Measurements from ENCODE around the gene PIP5KL1.

Gene PIP5KL1

DNA sequence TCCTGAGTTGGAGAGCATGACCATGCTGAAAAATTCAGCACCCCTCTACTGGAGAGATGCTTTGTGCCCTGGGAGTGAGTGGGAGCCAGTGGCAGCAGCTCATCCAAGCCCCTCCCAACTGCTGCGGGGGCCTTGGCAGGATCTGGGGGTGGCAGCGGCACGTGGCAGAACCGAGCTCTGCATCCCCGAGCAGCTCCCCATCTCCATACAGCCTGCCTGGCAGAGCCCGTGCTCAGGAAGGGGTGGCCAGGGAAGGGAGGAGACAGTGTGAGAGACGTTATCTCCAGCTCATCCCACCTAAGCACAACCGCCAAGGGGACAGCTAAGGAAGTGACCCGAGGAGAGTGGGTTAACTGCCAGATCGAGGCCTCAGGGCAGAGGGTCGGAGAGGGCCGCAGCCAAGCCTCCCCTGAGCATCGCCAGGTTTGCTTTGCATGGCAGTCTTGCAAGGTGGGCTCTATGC lies 24.3 kb upstream of the PIP5KL1 start:
- no peak overlapping the region for H3K9ac ChIP-seq (ENCODE audit: low read length)
- no peak overlapping the region for H3K27ac ChIP-seq (ENCODE audit: low read depth, low read length)
- H3K4me3 ChIP-seq (ENCODE audit: low read depth, low read length), result no peak overlapping the region

DNA sequence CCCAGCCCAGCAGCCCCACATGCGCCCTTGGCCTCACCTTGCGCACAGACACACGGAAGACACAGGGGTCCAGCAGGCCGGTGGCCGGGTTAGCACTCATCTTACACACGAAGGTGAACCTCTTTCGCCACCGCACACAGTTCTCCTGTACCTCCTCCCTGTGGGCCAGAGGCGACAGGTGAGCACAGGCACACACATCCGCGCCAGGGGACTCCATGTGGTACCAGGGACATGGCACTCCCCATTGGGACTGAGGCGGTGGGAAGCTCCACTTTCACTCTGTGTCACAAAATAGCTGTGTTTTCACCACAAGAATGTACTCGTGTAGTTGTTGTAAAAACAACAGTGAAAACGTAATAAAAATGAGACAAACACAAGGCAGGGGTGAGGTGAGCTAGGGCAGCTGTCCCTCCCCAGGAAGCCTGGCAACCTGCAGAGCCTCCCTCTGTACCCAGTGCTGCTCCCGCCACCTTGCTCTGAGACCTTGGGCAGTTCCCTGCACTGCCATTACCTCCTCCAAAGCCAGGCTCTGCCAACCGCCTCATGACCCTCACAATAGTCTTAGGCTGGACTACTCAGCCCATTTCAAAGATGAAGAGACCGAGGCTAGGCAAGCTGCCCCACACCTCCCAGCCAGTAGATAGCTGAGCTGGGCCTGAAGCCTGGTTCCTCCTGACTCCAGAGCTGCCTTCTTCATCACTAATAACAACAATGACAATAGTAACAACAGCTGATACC lies 23.4 kb upstream of the PIP5KL1 start:
- H3K27me3 ChIP-seq (ENCODE audit: control insufficient read depth, insufficient read depth, low read length), result no peaks in the 10 kb centered on the region
- no peak overlapping the region for H3K4me3 ChIP-seq (ENCODE audit: low read depth, low read length)
- H3K27ac ChIP-seq (ENCODE audit: low read depth, low read length), result no peak overlapping the region
- H3K9ac ChIP-seq (ENCODE audit: low read length), result peak overlapping the region; percentile 25
- no peaks in the 10 kb centered on the region for H3K9me3 ChIP-seq (ENCODE audit: control insufficient read depth, insufficient read depth, low read depth, low read length)
- H3K4me1 ChIP-seq (ENCODE audit: control insufficient read depth, insufficient read depth, low read length), result peaks cover 13% of the 10 kb centered on the region
- no peaks in the 10 kb centered on the region for H3K36me3 ChIP-seq (ENCODE audit: control insufficient read depth, insufficient read depth, low read length)

More for the DNA sequence above, 24.3 kb upstream of the PIP5KL1 start:
- no peaks in the 10 kb centered on the region for H3K36me3 ChIP-seq (ENCODE audit: control insufficient read depth, insufficient read depth, low read length)
- no peaks in the 10 kb centered on the region for H3K9me3 ChIP-seq (ENCODE audit: control insufficient read depth, insufficient read depth, low read depth, low read length)
- H3K4me1 ChIP-seq (ENCODE audit: control insufficient read depth, insufficient read depth, low read length), result peaks cover 13% of the 10 kb centered on the region
- H3K27me3 ChIP-seq (ENCODE audit: control insufficient read depth, insufficient read depth, low read length), result no peaks in the 10 kb centered on the region

DNA sequence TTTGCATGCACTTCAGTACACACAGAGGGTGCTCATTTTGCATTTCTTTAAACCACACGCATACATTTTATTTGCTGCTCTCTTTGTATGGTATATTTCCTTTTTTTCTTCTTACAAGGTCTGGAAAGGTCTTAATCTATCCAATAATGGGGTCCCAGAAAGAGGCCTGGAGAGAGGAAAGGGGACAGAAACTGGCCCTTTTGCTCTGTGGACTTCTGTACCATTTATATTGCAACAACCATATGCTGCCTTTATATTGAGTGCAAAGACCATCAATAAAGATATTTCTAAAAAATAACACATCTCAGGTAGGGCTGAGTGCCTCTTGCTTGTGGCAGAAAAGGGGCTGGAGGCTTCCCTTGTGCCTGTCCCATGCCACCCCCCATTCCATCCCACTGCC lies 22.6 kb upstream of the PIP5KL1 start:
- no peaks in the 10 kb centered on the region for H3K9me3 ChIP-seq (ENCODE audit: control insufficient read depth, insufficient read depth, low read depth, low read length)
- H3K27me3 ChIP-seq (ENCODE audit: control insufficient read depth, insufficient read depth, low read length), result no peaks in the 10 kb centered on the region
- no peak overlapping the region for H3K9ac ChIP-seq (ENCODE audit: low read length)
- peaks cover 13% of the 10 kb centered on the region for H3K4me1 ChIP-seq (ENCODE audit: control insufficient read depth, insufficient read depth, low read length)
- H3K27ac ChIP-seq (ENCODE audit: low read depth, low read length), result no peak overlapping the region
- H3K4me3 ChIP-seq (ENCODE audit: low read depth, low read length), result no peak overlapping the region
- H3K36me3 ChIP-seq (ENCODE audit: control insufficient read depth, insufficient read depth, low read length), result peaks cover 7% of the 10 kb centered on the region

DNA sequence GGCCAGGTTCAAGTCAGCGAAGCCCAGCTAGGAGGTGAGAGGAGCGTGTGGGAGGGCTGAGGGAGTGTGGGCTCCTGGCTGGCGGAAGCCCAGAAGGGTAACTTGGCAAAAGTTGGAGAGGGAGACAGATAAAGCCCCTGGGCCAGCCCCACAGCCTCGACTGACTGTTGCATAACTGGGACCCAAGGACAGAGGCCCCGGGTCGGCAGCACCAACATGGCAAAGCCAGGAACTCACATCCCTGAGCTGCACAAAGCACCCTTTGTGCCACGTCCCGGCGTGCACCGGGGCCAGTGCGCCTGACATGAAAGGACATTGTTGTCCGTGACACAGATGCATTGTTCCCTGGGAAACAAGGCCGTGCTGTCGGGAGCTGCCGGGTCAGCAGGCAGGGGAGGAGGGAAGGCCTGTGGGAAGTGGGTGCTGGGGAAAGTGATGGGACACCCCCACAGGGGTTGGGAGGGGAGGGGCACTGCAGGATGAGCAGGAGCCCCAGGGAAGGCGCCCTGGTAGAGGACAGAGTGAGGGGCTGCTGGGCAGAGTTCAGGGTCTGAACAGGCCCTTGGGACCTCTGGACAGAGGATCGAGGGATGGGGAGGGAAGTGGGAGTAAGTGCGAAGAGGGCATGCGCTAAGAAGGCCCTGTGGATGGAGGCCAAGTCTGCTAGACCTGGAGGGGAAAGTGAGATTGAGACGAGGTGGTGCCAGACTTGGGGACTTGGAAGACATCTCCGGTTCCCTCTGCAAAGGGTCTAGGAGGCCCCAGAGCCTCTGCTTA lies 20.1 kb upstream of the PIP5KL1 start:
- H3K27ac ChIP-seq (ENCODE audit: low read depth, low read length), result no peak overlapping the region
- H3K27me3 ChIP-seq (ENCODE audit: control insufficient read depth, insufficient read depth, low read length), result no peaks in the 10 kb centered on the region
- no peaks in the 10 kb centered on the region for H3K9me3 ChIP-seq (ENCODE audit: control insufficient read depth, insufficient read depth, low read depth, low read length)
- peaks cover 9% of the 10 kb centered on the region for H3K4me1 ChIP-seq (ENCODE audit: control insufficient read depth, insufficient read depth, low read length)
- no peak overlapping the region for H3K4me3 ChIP-seq (ENCODE audit: low read depth, low read length)
- H3K9ac ChIP-seq (ENCODE audit: low read length), result no peak overlapping the region
- H3K36me3 ChIP-seq (ENCODE audit: control insufficient read depth, insufficient read depth, low read length), result peaks cover 13% of the 10 kb centered on the region

DNA sequence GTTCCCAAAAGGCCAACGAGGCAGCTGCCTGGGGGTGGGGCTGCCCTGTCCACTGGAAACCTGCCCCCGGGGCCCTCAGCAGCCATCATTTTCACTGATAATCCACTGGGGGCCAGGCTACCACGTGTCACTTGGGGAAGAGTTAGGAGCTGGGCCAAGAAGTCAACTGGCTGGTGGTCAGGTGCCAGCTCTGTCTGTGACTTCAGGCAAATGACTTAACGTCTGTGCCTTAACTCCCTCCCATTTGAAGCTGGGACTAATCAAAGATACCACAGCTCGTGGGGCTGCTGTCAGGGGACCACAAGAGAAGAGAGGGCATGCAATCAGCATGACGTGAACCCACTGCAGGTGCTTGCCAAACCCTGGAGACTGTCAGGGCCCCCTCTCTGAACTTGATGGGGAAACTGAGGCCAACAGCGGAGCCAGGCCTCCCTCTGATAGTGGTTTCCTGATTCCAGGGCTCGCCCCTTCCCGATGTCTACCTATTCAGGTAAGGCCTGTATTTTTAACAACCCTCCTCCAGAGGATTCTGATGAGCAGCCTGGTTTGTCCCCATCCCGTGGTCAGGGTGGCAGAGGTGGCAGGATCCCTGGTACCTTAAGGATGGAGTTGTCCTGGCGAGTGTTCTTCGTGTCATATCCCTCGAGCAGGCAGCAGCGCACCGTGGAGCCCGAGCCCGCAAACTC lies 19.4 kb upstream of the PIP5KL1 start:
- H3K27me3 ChIP-seq (ENCODE audit: control insufficient read depth, insufficient read depth, low read length), result no peaks in the 10 kb centered on the region
- H3K27ac ChIP-seq (ENCODE audit: low read depth, low read length), result no peak overlapping the region

DNA sequence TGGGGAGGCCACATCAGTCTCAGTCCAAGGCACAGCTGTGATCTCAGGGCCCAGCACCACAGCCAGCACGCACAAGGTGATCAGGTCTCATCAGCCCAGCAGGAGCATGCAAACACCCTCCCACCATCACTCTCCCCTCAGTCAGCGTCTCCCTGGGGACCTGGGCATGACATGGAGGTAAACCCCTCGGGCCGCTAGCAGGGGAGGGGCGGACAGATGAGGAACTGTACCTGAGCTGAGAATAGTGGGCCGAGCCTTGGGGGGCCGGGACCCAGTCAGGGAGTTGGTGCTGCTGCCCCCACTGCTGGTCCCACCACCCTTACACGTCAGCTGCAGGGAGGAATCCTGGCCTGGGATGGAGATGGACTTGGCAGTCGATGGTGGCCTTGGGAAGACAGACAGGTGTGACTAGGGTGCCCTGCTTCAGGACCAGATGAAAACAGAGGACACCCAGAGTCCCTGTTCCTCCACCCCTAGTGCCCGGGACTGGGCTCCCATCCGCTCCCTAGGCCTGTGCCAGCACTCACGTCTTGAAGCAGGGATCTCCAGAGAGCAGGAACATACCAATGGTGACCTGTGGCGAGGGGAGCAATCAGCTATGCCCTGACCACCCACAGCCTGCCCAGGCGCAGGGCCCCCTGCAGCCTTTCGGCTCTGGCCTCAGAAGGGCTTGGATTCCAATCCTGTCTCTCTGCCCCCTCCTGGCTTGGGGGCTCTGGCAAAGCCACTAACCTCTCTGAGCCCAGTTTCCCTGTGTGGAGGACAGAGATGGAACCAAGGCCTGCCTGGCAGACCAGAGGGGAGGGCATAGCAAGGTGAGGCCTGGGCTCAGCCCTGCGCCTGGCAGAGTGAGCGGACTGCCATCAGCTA lies 17.5 kb upstream of the PIP5KL1 start:
- Histone ChIP-seq H3K4me1 (ENCODE audit: control insufficient read depth, insufficient read depth, low read length) (peaks cover 3% of the 10 kb centered on the region), H3K9me3 (ENCODE audit: control insufficient read depth, insufficient read depth, low read depth, low read length) (no peaks in the 10 kb centered on the region), H3K4me3 (ENCODE audit: low read depth, low read length) (no peak overlapping the region), H3K9ac (ENCODE audit: low read length) (no peak overlapping the region), H3K27ac (ENCODE audit: low read depth, low read length) (peak overlapping the region; percentile 6; the same call in 1 of the 2 replicates), H3K36me3 (ENCODE audit: control insufficient read depth, insufficient read depth, low read length) (peaks cover 35% of the 10 kb centered on the region), H3K27me3 (ENCODE audit: control insufficient read depth, insufficient read depth, low read length) (no peaks in the 10 kb centered on the region)

More for the DNA sequence above, 19.4 kb upstream of the PIP5KL1 start:
- Histone ChIP-seq H3K36me3 (ENCODE audit: control insufficient read depth, insufficient read depth, low read length) (peaks cover 20% of the 10 kb centered on the region), H3K9me3 (ENCODE audit: control insufficient read depth, insufficient read depth, low read depth, low read length) (no peaks in the 10 kb centered on the region), H3K9ac (ENCODE audit: low read length) (no peak overlapping the region), H3K4me3 (ENCODE audit: low read depth, low read length) (no peak overlapping the region), H3K4me1 (ENCODE audit: control insufficient read depth, insufficient read depth, low read length) (peaks cover 3% of the 10 kb centered on the region; the same call in 1 of the 2 replicates)

DNA sequence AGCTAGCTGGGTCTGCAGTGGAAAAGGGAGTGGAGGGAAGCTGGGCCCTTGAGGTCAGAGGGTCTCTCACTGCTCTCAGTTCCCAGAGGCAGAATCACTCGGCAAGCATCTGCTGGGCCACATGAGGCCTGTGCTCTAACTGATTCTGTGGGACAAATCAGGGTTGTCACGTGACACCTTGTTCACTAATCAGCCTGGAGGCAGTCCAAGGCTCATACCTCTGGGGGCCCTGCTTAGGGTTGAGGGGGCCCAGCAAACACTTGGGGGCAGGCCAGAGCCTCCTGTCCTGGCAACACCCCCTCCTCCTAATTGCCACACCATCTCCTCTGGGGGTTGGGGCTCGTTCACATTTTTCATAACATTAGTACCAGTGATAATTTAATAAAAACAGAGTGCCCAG lies 16.2 kb upstream of the PIP5KL1 start:
- peaks cover 49% of the 10 kb centered on the region for H3K36me3 ChIP-seq (ENCODE audit: control insufficient read depth, insufficient read depth, low read length)
- H3K27me3 ChIP-seq (ENCODE audit: control insufficient read depth, insufficient read depth, low read length), result no peaks in the 10 kb centered on the region
- H3K27ac ChIP-seq (ENCODE audit: low read depth, low read length), result no peak overlapping the region
- H3K4me1 ChIP-seq (ENCODE audit: control insufficient read depth, insufficient read depth, low read length), result peaks cover 6% of the 10 kb centered on the region
- no peak overlapping the region for H3K9ac ChIP-seq (ENCODE audit: low read length)
- H3K4me3 ChIP-seq (ENCODE audit: low read depth, low read length), result no peak overlapping the region
- no peaks in the 10 kb centered on the region for H3K9me3 ChIP-seq (ENCODE audit: control insufficient read depth, insufficient read depth, low read depth, low read length)

DNA sequence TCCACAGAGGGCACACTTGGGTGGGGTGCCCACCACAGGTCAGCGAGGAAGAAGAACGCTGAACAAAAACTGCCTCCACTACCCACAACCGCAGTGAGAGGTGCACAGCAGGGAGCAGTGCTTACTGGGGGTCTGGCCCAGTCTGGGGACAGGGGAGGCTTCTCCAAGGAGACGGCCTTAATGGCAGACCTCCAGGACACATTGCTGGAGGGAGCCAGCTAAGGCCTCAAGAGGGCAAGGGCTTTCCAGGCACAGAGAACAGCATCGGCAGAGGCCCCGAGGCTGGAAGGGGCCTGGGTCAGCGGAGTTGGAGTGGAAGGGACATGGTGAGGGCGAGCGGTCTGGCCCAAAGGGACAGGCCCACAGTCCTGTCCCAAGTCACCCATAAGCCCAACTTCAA lies 15.4 kb upstream of the PIP5KL1 start:
- Histone ChIP-seq H3K4me3 (ENCODE audit: low read depth, low read length) (no peak overlapping the region), H3K9ac (ENCODE audit: low read length) (no peak overlapping the region), H3K36me3 (ENCODE audit: control insufficient read depth, insufficient read depth, low read length) (peaks cover 49% of the 10 kb centered on the region), H3K27me3 (ENCODE audit: control insufficient read depth, insufficient read depth, low read length) (no peaks in the 10 kb centered on the region), H3K9me3 (ENCODE audit: control insufficient read depth, insufficient read depth, low read depth, low read length) (no peaks in the 10 kb centered on the region), H3K4me1 (ENCODE audit: control insufficient read depth, insufficient read depth, low read length) (peaks cover 6% of the 10 kb centered on the region), H3K27ac (ENCODE audit: low read depth, low read length) (no peak overlapping the region)

DNA sequence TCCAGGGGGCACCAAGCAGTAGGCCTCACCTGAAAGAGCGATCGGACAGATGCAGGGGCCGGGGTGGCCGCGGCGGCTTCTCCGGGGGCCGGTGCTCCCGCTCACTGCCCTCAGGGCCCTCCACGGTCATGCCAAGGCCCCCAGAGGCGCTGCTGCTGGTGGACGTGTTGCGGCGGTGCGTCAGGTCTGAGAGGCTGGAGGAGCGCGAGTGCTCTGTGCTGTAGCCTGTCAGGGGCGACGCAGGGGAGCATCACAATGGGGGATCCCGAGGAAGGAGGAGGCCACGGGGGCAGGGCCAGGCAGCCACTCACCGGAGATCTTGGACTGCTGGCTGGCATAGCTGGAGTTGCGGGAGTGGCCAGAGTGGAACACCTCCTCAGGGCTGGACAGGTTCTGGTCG lies 14.8 kb upstream of the PIP5KL1 start:
- Histone ChIP-seq H3K9me3 (ENCODE audit: control insufficient read depth, insufficient read depth, low read depth, low read length) (no peaks in the 10 kb centered on the region), H3K27me3 (ENCODE audit: control insufficient read depth, insufficient read depth, low read length) (no peaks in the 10 kb centered on the region), H3K4me3 (ENCODE audit: low read depth, low read length) (no peak overlapping the region), H3K36me3 (ENCODE audit: control insufficient read depth, insufficient read depth, low read length) (peaks cover 49% of the 10 kb centered on the region), H3K9ac (ENCODE audit: low read length) (no peak overlapping the region), H3K27ac (ENCODE audit: low read depth, low read length) (no peak overlapping the region), H3K4me1 (ENCODE audit: control insufficient read depth, insufficient read depth, low read length) (peaks cover 6% of the 10 kb centered on the region)

DNA sequence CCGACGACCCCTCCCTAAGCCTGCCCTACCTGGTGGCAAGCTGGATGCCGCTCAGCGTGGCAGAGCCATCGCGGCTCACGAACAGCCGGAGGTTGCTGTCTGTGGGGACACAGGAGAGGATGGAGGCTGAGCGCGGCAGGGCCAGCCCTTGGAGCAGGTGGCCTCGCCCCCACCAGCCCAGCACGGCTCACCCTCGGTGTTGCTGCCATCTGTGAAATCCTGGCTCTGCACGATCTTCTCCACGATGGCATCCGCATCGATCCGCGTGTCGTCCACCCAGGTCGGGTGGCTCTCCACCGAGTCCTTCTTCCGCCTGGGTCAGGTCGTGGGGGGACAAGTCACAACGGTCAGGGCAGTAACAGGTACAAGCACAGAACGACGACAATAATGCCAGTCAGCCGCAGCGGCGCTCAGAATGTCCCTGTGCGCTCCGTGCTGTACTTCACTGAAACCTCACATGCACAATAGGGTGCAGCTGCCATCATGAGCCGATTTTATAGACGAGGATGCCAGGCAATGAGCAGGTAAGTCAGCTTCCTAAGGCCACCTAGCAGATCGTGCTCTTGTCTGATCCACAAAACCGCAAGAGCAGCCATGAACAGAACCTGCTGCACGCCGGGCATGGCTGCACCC lies 14.1 kb upstream of the PIP5KL1 start:
- H3K9me3 ChIP-seq (ENCODE audit: control insufficient read depth, insufficient read depth, low read depth, low read length), result no peaks in the 10 kb centered on the region
- H3K36me3 ChIP-seq (ENCODE audit: control insufficient read depth, insufficient read depth, low read length), result peaks cover 49% of the 10 kb centered on the region
- no peak overlapping the region for H3K9ac ChIP-seq (ENCODE audit: low read length)
- no peak overlapping the region for H3K4me3 ChIP-seq (ENCODE audit: low read depth, low read length)
- H3K4me1 ChIP-seq (ENCODE audit: control insufficient read depth, insufficient read depth, low read length), result peaks cover 6% of the 10 kb centered on the region
- no peaks in the 10 kb centered on the region for H3K27me3 ChIP-seq (ENCODE audit: control insufficient read depth, insufficient read depth, low read length)
- no peak overlapping the region for H3K27ac ChIP-seq (ENCODE audit: low read depth, low read length)
